ENCODE results near the gene CACNA1A.

DNA sequence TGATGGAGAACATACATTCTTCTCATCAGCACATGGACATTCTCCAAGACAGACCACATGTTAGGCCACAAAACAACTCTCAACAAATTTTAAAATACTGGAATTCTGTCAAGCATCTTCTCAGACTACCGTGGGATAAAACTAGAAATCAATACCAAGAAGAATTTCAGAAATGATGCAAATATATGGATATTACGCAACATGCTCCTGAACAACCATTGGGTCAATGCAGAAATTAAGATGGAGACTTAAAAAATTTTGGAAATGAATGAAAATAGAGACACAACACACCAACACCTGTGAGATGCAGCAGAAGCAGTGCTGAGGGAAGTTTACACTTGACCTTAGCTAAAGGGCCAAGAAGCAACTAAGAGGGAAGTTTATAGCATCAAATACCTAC is 162.8 kb downstream of the CACNA1A start:
- no peak for TF ChIP-seq PHF8 (IDR thresholded peaks at IDR 0.05; ENCODE audit: borderline replicate concordance, low read depth)
- TF ChIP-seq, protein P1, sequence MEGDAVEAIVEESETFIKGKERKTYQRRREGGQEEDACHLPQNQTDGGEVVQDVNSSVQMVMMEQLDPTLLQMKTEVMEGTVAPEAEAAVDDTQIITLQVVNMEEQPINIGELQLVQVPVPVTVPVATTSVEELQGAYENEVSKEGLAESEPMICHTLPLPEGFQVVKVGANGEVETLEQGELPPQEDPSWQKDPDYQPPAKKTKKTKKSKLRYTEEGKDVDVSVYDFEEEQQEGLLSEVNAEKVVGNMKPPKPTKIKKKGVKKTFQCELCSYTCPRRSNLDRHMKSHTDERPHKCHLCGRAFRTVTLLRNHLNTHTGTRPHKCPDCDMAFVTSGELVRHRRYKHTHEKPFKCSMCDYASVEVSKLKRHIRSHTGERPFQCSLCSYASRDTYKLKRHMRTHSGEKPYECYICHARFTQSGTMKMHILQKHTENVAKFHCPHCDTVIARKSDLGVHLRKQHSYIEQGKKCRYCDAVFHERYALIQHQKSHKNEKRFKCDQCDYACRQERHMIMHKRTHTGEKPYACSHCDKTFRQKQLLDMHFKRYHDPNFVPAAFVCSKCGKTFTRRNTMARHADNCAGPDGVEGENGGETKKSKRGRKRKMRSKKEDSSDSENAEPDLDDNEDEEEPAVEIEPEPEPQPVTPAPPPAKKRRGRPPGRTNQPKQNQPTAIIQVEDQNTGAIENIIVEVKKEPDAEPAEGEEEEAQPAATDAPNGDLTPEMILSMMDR (IDR thresholded peaks at IDR 0.05), result no peak
- TF ChIP-seq, protein P2, sequence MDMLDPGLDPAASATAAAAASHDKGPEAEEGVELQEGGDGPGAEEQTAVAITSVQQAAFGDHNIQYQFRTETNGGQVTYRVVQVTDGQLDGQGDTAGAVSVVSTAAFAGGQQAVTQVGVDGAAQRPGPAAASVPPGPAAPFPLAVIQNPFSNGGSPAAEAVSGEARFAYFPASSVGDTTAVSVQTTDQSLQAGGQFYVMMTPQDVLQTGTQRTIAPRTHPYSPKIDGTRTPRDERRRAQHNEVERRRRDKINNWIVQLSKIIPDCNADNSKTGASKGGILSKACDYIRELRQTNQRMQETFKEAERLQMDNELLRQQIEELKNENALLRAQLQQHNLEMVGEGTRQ (IDR thresholded peaks at IDR 0.05), result no peak
- no peak for TF ChIP-seq RAD21 (conservative IDR thresholded peaks at IDR 0.05 in 1 of 2, IDR thresholded peaks at IDR 0.05 in 1 of 2)
- no peak for TF ChIP-seq POLR2A (IDR thresholded peaks at IDR 0.05; ENCODE audit: low read length)
- no peak for TF ChIP-seq CHD2 (IDR thresholded peaks at IDR 0.05; ENCODE audit: low read length, partially characterized antibody)
- TF ChIP-seq CHD4 (IDR thresholded peaks at IDR 0.05; ENCODE audit: borderline replicate concordance), result no peak
- TF ChIP-seq FOSB (CRISPR knock-in tag; IDR thresholded peaks at IDR 0.05), result no peak
- TF ChIP-seq REST (IDR thresholded peaks at IDR 0.05), result no peak
